ACC112 (cell line): ENCODE results near the gene XPO6.
A peak's percentile ranks its signal among the peaks of the same experiment; 100 is the strongest.

Experiments used
- H2AFZ ChIP-seq: fragments of 200-600 bp; sonication (generic); one replicate; pipeline ENCODE4 v1.6.0; 2017; ENCODE audit warnings: antibody characterized with exemption, low read length; ENCODE audit not compliant: unreplicated experiment
- H3K27ac ChIP-seq: fragments of 200-600 bp; sonication (generic); 2 replicates; pipeline ENCODE4 v1.5.1; 2014; ENCODE audit warnings: low read depth, mild to moderate bottlenecking, antibody characterized with exemption, low read length, moderate library complexity
- H3K27me3 ChIP-seq: fragments of 200-600 bp; sonication (generic); 2 replicates; pipeline ENCODE4 v1.6.1; 2014; ENCODE audit warnings: mild to moderate bottlenecking, antibody characterized with exemption, low read length, moderate library complexity, mixed read lengths; ENCODE audit not compliant: insufficient read depth
- H3K36me3 ChIP-seq: fragments of 200-600 bp; sonication (generic); 2 replicates; pipeline ENCODE4 v1.6.1; 2016; ENCODE audit warnings: mild to moderate bottlenecking, antibody characterized with exemption, low read length, moderate library complexity, mixed read lengths; ENCODE audit not compliant: insufficient read depth
- H3K4me1 ChIP-seq: fragments of 200-600 bp; sonication (generic); one replicate; pipeline ENCODE4 v1.6.1; 2016; ENCODE audit warnings: low read length, mixed read lengths; ENCODE audit not compliant: insufficient read depth, unreplicated experiment, control insufficient read depth
- H3K4me3 ChIP-seq: fragments of 200-600 bp; sonication (generic); 2 replicates; pipeline ENCODE4 v1.5.1; 2014; ENCODE audit warnings: mild to moderate bottlenecking, low read depth, low read length
- H3K79me2 ChIP-seq: fragments of 200-600 bp; sonication (generic); one replicate; pipeline ENCODE4 v1.6.0; 2016; ENCODE audit warnings: low read length; ENCODE audit not compliant: control insufficient read depth, unreplicated experiment, insufficient read depth

Gene XPO6

GRCh38 chr16:28185696-28186095, 26.1 kb downstream of the XPO6 start:
- Histone ChIP-seq H3K27me3 (no peaks in the 10 kb centered on the region), H3K27ac (no peak overlapping the region), H3K4me3 (no peak overlapping the region), H3K79me2 (peaks cover 96% of the 10 kb centered on the region), H2AFZ (no peak overlapping the region), H3K4me1 (peaks cover 66% of the 10 kb centered on the region), H3K36me3 (peaks cover 12% of the 10 kb centered on the region)

- Histone ChIP-seq H3K27me3 (no peaks in the 10 kb centered on the region), H3K79me2 (peaks cover 96% of the 10 kb centered on the region), H3K4me1 (peaks cover 70% of the 10 kb centered on the region), H3K27ac (no peak overlapping the region), H3K36me3 (peaks cover 12% of the 10 kb centered on the region), H3K4me3 (no peak overlapping the region), H2AFZ (no peak overlapping the region)
Observed at GRCh38 chr16:28184625-28185024, 27.1 kb downstream of the XPO6 start.

- peaks cover 96% of the 10 kb centered on the region for H3K79me2 ChIP-seq
- peak overlapping the region; percentile 2; the same call in 1 of the 2 replicates for H3K27ac ChIP-seq
- H3K4me1 ChIP-seq: peaks cover 68% of the 10 kb centered on the region
- H3K36me3 ChIP-seq: peaks cover 12% of the 10 kb centered on the region
- H3K4me3 ChIP-seq: no peak overlapping the region
- H3K27me3 ChIP-seq: no peaks in the 10 kb centered on the region
- no peak overlapping the region for H2AFZ ChIP-seq
Observed at GRCh38 chr16:28183930-28184329, 27.8 kb downstream of the XPO6 start.

GRCh38 chr16:28183484-28183883, 28.3 kb downstream of the XPO6 start:
- no peak overlapping the region for H2AFZ ChIP-seq
- no peaks in the 10 kb centered on the region for H3K27me3 ChIP-seq
- no peak overlapping the region for H3K4me3 ChIP-seq
- peak overlapping the region; percentile 2; the same call in 1 of the 2 replicates for H3K27ac ChIP-seq
- H3K4me1 ChIP-seq: peaks cover 63% of the 10 kb centered on the region
- H3K36me3 ChIP-seq: peaks cover 12% of the 10 kb centered on the region
- peaks cover 96% of the 10 kb centered on the region for H3K79me2 ChIP-seq

GRCh38 chr16:28182801-28183200, 29.0 kb downstream of the XPO6 start:
- peaks cover 12% of the 10 kb centered on the region for H3K36me3 ChIP-seq
- peaks cover 56% of the 10 kb centered on the region for H3K4me1 ChIP-seq
- peaks cover 97% of the 10 kb centered on the region for H3K79me2 ChIP-seq
- no peak overlapping the region; the same call in 1 of the 2 replicates for H3K4me3 ChIP-seq
- H3K27me3 ChIP-seq: no peaks in the 10 kb centered on the region
- no peak overlapping the region for H2AFZ ChIP-seq
- H3K27ac ChIP-seq: peak overlapping the region; percentile 80

GRCh38 chr16:28182183-28182582, 29.6 kb downstream of the XPO6 start:
- H3K27ac ChIP-seq: peak overlapping the region; percentile 80
- H2AFZ ChIP-seq: no peak overlapping the region
- no peaks in the 10 kb centered on the region for H3K27me3 ChIP-seq
- H3K36me3 ChIP-seq: peaks cover 13% of the 10 kb centered on the region
- H3K79me2 ChIP-seq: peaks cover 97% of the 10 kb centered on the region
- peaks cover 50% of the 10 kb centered on the region for H3K4me1 ChIP-seq
- peak overlapping the region; percentile 23; the same call in 1 of the 2 replicates for H3K4me3 ChIP-seq

GRCh38 chr16:28181515-28181914, 30.2 kb downstream of the XPO6 start:
- Histone ChIP-seq H3K79me2 (peaks cover 95% of the 10 kb centered on the region), H2AFZ (no peak overlapping the region), H3K4me1 (peaks cover 43% of the 10 kb centered on the region), H3K27me3 (no peaks in the 10 kb centered on the region), H3K27ac (peak overlapping the region; percentile 80), H3K4me3 (peak overlapping the region; percentile 23; the same call in 1 of the 2 replicates), H3K36me3 (peaks cover 17% of the 10 kb centered on the region)

GRCh38 chr16:28180655-28181460, 30.9 kb downstream of the XPO6 start:
- Histone ChIP-seq H3K4me3 (no peak overlapping the region), H3K36me3 (peaks cover 19% of the 10 kb centered on the region), H3K4me1 (peaks cover 41% of the 10 kb centered on the region), H3K79me2 (peaks cover 94% of the 10 kb centered on the region), H3K27ac (peak overlapping the region; percentile 80), H3K27me3 (no peaks in the 10 kb centered on the region), H2AFZ (no peak overlapping the region)

- Histone ChIP-seq H3K4me1 (peaks cover 41% of the 10 kb centered on the region), H3K27me3 (no peaks in the 10 kb centered on the region), H3K36me3 (peaks cover 16% of the 10 kb centered on the region), H3K27ac (no peak overlapping the region), H2AFZ (no peak overlapping the region), H3K79me2 (peaks cover 93% of the 10 kb centered on the region), H3K4me3 (no peak overlapping the region)
Observed at GRCh38 chr16:28179354-28179753, 32.4 kb downstream of the XPO6 start.

GRCh38 chr16:28175715-28176114, 36.0 kb downstream of the XPO6 start:
- Histone ChIP-seq H3K4me1 (peaks cover 26% of the 10 kb centered on the region), H2AFZ (no peak overlapping the region), H3K36me3 (peaks cover 33% of the 10 kb centered on the region), H3K4me3 (no peak overlapping the region), H3K27me3 (no peaks in the 10 kb centered on the region), H3K79me2 (peaks cover 88% of the 10 kb centered on the region), H3K27ac (no peak overlapping the region)

GRCh38 chr16:28172336-28172735, 39.4 kb downstream of the XPO6 start:
- Histone ChIP-seq H3K4me3 (no peak overlapping the region), H3K36me3 (peaks cover 48% of the 10 kb centered on the region), H3K27ac (no peak overlapping the region), H3K27me3 (no peaks in the 10 kb centered on the region), H3K79me2 (peaks cover 68% of the 10 kb centered on the region), H2AFZ (no peak overlapping the region), H3K4me1 (peaks cover 15% of the 10 kb centered on the region)
